Liver (tissue), 3 donors: Measurements from ENCODE around the gene UPF3B.

ENCODE experiments used
- JUND ChIP-seq, 2 donors: IDR thresholded peaks; 2 replicates each; pipeline ENCODE4 v1.6.1; 2016; ENCODE audit warnings: antibody characterized with exemption in 2 of 2
- RAD21 ChIP-seq, 2 donors: IDR thresholded peaks; 2 replicates each; pipeline ENCODE4 v1.6.1; 2016; ENCODE audit warnings: antibody characterized with exemption in 2 of 2, mild to moderate bottlenecking in 2 of 2
- SP1 ChIP-seq: IDR thresholded peaks from 2 replicates; pipeline ENCODE4 v1.6.1; 2018; ENCODE audit warnings: antibody characterized with exemption, mild to moderate bottlenecking
- YY1 ChIP-seq: IDR thresholded peaks from 2 replicates; pipeline ENCODE4 v1.6.1; 2016; ENCODE audit warnings: antibody characterized with exemption, mild to moderate bottlenecking
- TF ChIP-seq, protein P1 (sequence below): fragments of 150-350 bp; IDR thresholded peaks from 2 replicates; pipeline ENCODE4 v1.5.1; 2017; ENCODE audit warnings: improper control_type of control experiment, low read depth, low read length; ENCODE audit not compliant: missing input control
- TF ChIP-seq, protein P2 (sequence below): IDR thresholded peaks from 2 replicates; pipeline ENCODE4 v1.6.1; 2016; ENCODE audit warnings: antibody characterized with exemption
- TF ChIP-seq, protein P3 (sequence below): IDR thresholded peaks from 2 replicates; pipeline ENCODE4 v1.6.1; 2016; ENCODE audit warnings: antibody characterized with exemption, mild to moderate bottlenecking
- TF ChIP-seq, protein P4 (sequence below): IDR thresholded peaks from 2 replicates; pipeline ENCODE4 v1.6.1; 2016; ENCODE audit warnings: antibody characterized with exemption
- donor health status: healthy.
- donor health status: healthy.

DNA sequence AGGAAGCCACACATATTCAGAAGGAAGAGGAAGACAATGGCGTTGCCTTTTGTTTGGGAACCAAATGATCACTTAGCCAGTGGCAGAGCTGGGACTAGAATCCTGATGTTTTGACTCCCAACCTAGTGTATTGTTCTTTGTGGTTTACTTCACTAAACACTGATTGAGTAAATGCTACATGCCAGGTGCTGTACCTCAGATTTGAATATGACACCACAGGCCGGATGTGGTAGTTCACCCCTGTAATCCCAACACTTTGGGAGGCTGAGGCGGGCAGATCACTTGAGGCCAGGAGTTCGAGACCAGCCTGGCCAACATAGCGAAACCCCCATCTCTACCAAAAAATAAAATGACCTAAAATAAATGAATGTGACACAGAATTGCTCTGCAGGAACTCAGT, 27.3 kb upstream of the UPF3B start:
- TF ChIP-seq YY1 (no peak), RAD21 (IDR thresholded peaks at IDR 0.05) (no peak), JUND (IDR thresholded peaks at IDR 0.05) (no peak), SP1 (no peak)
- TF ChIP-seq, protein P1, sequence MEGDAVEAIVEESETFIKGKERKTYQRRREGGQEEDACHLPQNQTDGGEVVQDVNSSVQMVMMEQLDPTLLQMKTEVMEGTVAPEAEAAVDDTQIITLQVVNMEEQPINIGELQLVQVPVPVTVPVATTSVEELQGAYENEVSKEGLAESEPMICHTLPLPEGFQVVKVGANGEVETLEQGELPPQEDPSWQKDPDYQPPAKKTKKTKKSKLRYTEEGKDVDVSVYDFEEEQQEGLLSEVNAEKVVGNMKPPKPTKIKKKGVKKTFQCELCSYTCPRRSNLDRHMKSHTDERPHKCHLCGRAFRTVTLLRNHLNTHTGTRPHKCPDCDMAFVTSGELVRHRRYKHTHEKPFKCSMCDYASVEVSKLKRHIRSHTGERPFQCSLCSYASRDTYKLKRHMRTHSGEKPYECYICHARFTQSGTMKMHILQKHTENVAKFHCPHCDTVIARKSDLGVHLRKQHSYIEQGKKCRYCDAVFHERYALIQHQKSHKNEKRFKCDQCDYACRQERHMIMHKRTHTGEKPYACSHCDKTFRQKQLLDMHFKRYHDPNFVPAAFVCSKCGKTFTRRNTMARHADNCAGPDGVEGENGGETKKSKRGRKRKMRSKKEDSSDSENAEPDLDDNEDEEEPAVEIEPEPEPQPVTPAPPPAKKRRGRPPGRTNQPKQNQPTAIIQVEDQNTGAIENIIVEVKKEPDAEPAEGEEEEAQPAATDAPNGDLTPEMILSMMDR = no peak
- TF ChIP-seq, protein P2, sequence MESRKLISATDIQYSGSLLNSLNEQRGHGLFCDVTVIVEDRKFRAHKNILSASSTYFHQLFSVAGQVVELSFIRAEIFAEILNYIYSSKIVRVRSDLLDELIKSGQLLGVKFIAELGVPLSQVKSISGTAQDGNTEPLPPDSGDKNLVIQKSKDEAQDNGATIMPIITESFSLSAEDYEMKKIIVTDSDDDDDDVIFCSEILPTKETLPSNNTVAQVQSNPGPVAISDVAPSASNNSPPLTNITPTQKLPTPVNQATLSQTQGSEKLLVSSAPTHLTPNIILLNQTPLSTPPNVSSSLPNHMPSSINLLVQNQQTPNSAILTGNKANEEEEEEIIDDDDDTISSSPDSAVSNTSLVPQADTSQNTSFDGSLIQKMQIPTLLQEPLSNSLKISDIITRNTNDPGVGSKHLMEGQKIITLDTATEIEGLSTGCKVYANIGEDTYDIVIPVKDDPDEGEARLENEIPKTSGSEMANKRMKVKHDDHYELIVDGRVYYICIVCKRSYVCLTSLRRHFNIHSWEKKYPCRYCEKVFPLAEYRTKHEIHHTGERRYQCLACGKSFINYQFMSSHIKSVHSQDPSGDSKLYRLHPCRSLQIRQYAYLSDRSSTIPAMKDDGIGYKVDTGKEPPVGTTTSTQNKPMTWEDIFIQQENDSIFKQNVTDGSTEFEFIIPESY = no peak
- TF ChIP-seq, protein P3, sequence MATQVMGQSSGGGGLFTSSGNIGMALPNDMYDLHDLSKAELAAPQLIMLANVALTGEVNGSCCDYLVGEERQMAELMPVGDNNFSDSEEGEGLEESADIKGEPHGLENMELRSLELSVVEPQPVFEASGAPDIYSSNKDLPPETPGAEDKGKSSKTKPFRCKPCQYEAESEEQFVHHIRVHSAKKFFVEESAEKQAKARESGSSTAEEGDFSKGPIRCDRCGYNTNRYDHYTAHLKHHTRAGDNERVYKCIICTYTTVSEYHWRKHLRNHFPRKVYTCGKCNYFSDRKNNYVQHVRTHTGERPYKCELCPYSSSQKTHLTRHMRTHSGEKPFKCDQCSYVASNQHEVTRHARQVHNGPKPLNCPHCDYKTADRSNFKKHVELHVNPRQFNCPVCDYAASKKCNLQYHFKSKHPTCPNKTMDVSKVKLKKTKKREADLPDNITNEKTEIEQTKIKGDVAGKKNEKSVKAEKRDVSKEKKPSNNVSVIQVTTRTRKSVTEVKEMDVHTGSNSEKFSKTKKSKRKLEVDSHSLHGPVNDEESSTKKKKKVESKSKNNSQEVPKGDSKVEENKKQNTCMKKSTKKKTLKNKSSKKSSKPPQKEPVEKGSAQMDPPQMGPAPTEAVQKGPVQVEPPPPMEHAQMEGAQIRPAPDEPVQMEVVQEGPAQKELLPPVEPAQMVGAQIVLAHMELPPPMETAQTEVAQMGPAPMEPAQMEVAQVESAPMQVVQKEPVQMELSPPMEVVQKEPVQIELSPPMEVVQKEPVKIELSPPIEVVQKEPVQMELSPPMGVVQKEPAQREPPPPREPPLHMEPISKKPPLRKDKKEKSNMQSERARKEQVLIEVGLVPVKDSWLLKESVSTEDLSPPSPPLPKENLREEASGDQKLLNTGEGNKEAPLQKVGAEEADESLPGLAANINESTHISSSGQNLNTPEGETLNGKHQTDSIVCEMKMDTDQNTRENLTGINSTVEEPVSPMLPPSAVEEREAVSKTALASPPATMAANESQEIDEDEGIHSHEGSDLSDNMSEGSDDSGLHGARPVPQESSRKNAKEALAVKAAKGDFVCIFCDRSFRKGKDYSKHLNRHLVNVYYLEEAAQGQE = no peak
- TF ChIP-seq, protein P4, sequence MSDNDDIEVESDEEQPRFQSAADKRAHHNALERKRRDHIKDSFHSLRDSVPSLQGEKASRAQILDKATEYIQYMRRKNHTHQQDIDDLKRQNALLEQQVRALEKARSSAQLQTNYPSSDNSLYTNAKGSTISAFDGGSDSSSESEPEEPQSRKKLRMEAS = no peak
